HEK293 (cell line): ENCODE measurements around the gene LAIR2.

Experiments
- ZNF416 ChIP-seq: fragments of 450-650 bp; formaldehyde crosslinking; IDR thresholded peaks from 2 replicates; pipeline ENCODE4 v1.5.1; 2016; ENCODE audit warnings: missing biosample characterization, missing genetic modification characterization
- ZNF776 ChIP-seq: fragments of 450-650 bp; formaldehyde crosslinking; IDR thresholded peaks from 2 replicates; pipeline ENCODE4 v1.5.0; 2017; ENCODE audit warnings: missing biosample characterization, missing genetic modification characterization, borderline replicate concordance
- TF ChIP-seq, protein P1 (sequence below): fragments of 450-650 bp; formaldehyde crosslinking; IDR thresholded peaks from 2 replicates; pipeline ENCODE4 v1.5.1; 2016; ENCODE audit warnings: missing biosample characterization, missing genetic modification characterization, low read depth
- TF ChIP-seq, protein P2 (sequence below): fragments of 450-650 bp; formaldehyde crosslinking; optimal IDR thresholded peaks from 2 replicates; pipeline ENCODE3; 2016; ENCODE audit warnings: missing biosample characterization, mild to moderate bottlenecking, missing genetic modification characterization

DNA sequence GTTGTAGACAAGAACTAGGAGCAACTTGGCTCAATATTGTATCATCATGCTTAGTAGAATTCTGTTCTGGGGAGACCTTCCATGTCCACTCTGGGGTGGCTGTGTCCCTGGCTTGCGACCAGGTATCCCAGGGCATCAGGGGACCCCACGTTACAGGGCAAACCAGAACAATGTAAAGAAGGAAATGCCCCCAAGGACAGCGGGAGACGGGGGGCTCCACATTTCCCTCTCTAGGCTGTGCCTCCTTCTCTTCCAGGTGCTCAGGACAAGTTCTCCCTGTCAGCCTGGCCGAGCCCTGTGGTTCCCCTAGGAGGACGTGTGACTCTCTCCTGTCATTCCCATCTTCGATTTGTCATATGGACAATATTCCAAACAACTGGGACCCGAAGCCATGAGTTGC lies 30.8 kb downstream of the LAIR2 start:
- TF ChIP-seq ZNF776 (no peak), ZNF416 (tag by site-specific recombination) (no peak)
- TF ChIP-seq, protein P1, sequence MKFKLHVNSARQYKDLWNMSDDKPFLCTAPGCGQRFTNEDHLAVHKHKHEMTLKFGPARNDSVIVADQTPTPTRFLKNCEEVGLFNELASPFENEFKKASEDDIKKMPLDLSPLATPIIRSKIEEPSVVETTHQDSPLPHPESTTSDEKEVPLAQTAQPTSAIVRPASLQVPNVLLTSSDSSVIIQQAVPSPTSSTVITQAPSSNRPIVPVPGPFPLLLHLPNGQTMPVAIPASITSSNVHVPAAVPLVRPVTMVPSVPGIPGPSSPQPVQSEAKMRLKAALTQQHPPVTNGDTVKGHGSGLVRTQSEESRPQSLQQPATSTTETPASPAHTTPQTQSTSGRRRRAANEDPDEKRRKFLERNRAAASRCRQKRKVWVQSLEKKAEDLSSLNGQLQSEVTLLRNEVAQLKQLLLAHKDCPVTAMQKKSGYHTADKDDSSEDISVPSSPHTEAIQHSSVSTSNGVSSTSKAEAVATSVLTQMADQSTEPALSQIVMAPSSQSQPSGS (tag by site-specific recombination): no peak
- TF ChIP-seq, protein P2, sequence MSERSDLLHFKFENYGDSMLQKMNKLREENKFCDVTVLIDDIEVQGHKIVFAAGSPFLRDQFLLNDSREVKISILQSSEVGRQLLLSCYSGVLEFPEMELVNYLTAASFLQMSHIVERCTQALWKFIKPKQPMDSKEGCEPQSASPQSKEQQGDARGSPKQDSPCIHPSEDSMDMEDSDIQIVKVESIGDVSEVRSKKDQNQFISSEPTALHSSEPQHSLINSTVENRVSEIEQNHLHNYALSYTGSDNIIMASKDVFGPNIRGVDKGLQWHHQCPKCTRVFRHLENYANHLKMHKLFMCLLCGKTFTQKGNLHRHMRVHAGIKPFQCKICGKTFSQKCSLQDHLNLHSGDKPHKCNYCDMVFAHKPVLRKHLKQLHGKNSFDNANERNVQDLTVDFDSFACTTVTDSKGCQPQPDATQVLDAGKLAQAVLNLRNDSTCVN (tag by site-specific recombination): no peak
